H1 (cell line): ENCODE measurements around the gene GALNT17. TPM values are rescaled to one million over a fixed set of nuclear protein-coding genes. Genes with fewer than 3 reads are reported as not detected.

ENCODE experiments used
- CTCF ChIA-PET: fragments of 300-600 bp; sonication (Branson Sonifier 250); formaldehyde crosslinking; loops from one replicate; lab custom pipeline; 2021; ENCODE audit not compliant: partially characterized antibody; lab: Charles Lee
- POLR2A ChIA-PET: fragments of 300-600 bp; sonication (Branson Sonifier 250); formaldehyde crosslinking; loops from one replicate; lab custom pipeline; 2021; ENCODE audit warnings: inconsistent platforms; ENCODE audit not compliant: partially characterized antibody; lab: Charles Lee
- DNase-seq, 2 experiments: peaks; one replicate each; pipeline versions ENCODE4 v3.0.0 to v3.0.0-alpha.2; 2010 to 2022; ENCODE audit warnings: low spot score in 2 of 2, low read depth in 1 of 2, mixed read lengths in 1 of 2
- FAIRE-seq: peaks from 2 replicates; lab custom pipeline; 2011; peaks lifted over from hg19 to GRCh38; lab: Jason Lieb, UNC
- H2AFZ ChIP-seq: 2 replicates; pipeline ENCODE4 v1.8.1; 2012; ENCODE audit warnings: low read length, inconsistent platforms
- H2AK5ac ChIP-seq: 2 replicates; pipeline ENCODE4 v1.6.1; 2013; ENCODE audit warnings: low read depth, low read length
- H2BK120ac ChIP-seq: replicated peaks from 2 replicates; pipeline ENCODE3; 2013; ENCODE audit warnings: low read depth, low read length, inconsistent platforms
- H2BK12ac ChIP-seq: 2 replicates; pipeline ENCODE4 v1.6.1; 2013; ENCODE audit warnings: low read depth, low read length
- H2BK15ac ChIP-seq: 2 replicates; pipeline ENCODE4 v1.6.1; 2013; ENCODE audit warnings: low read length
- H2BK20ac ChIP-seq: 2 replicates; pipeline ENCODE4 v1.6.1; 2013; ENCODE audit warnings: low read length
- H2BK5ac ChIP-seq: 2 replicates; pipeline ENCODE4 v1.6.1; 2013; ENCODE audit warnings: low read depth, low read length
- H3K14ac ChIP-seq: 2 replicates; pipeline ENCODE4 v1.6.1; 2013; ENCODE audit warnings: inconsistent platforms; ENCODE audit not compliant: insufficient read length
- H3K18ac ChIP-seq: 2 replicates; pipeline ENCODE4 v1.6.1; 2013; ENCODE audit warnings: low read length; ENCODE audit errors: extremely low read depth
- H3K23ac ChIP-seq: 2 replicates; pipeline ENCODE4 v1.6.1; 2013; ENCODE audit warnings: inconsistent platforms; ENCODE audit not compliant: insufficient read length
- H3K23me2 ChIP-seq: 2 replicates; pipeline ENCODE4 v1.6.1; 2013; ENCODE audit warnings: low read depth, low read length
- H3K27ac ChIP-seq: 2 replicates; pipeline ENCODE4 v1.6.1; 2011; ENCODE audit warnings: low read depth, low read length, inconsistent platforms
- H3K27me3 ChIP-seq, 4 experiments: replicated peaks in 1 of 4; 1 replicate in 1 of 4; 2 replicates in 3 of 4; pipeline versions ENCODE4 v1.6.1 to v1.8.1; 2011 to 2013; ENCODE audit warnings: low read length in 3 of 4, mild to moderate bottlenecking in 3 of 4, inconsistent platforms in 2 of 4, mixed read lengths in 2 of 4, moderate library complexity in 1 of 4; ENCODE audit not compliant: control insufficient read depth in 3 of 4, insufficient read depth in 3 of 4; ENCODE audit errors: extremely low read depth in 1 of 4
- H3K36me3 ChIP-seq, 4 experiments: 2 replicates each; pipeline versions ENCODE4 v1.6.1 to v1.8.1; 2011 to 2013; ENCODE audit warnings: mild to moderate bottlenecking in 4 of 4, low read length in 3 of 4, moderate library complexity in 2 of 4, control low read depth in 1 of 4, inconsistent platforms in 1 of 4; ENCODE audit not compliant: insufficient read depth in 4 of 4, control insufficient read depth in 2 of 4
- H3K4ac ChIP-seq: replicated peaks from 2 replicates; pipeline ENCODE3; 2013; ENCODE audit warnings: low read length, low read depth, mixed read lengths, inconsistent platforms; ENCODE audit not compliant: insufficient read length
- H3K4me1 ChIP-seq, 4 experiments: replicated peaks in 1 of 4; 1 replicate in 1 of 4; 2 replicates in 3 of 4; pipeline versions ENCODE4 v1.6.1 to v1.8.1; 2011 to 2013; ENCODE audit warnings: low read length in 3 of 4, inconsistent platforms in 2 of 4, mixed read lengths in 1 of 4; ENCODE audit not compliant: insufficient read depth in 4 of 4, control insufficient read depth in 3 of 4
- H3K4me2 ChIP-seq, 2 experiments: 2 replicates each; pipeline versions ENCODE4 v1.6.1 to v1.8.1; 2011 to 2013; ENCODE audit warnings: low read depth in 2 of 2, low read length in 2 of 2, control low read depth in 1 of 2, inconsistent platforms in 1 of 2, mild to moderate bottlenecking in 1 of 2; ENCODE audit not compliant: insufficient read depth in 1 of 2
- H3K4me3 ChIP-seq, 4 experiments: fragments of 200-600, 300-600 bp in 1 of 4; sonication (generic), shearing (Covaris generic), sonication (Bioruptor Twin) in 1 of 4; 2 replicates each; pipeline versions ENCODE4 v1.5.1 to v1.8.1; 2011 to 2016; ENCODE audit warnings: low read length in 4 of 4, low read depth in 3 of 4, control low read depth in 2 of 4, inconsistent platforms in 2 of 4, mild to moderate bottlenecking in 2 of 4, mixed read lengths in 1 of 4, moderate library complexity in 1 of 4; ENCODE audit not compliant: insufficient read depth in 2 of 4; ENCODE audit errors: extremely low read depth in 1 of 4
- H3K56ac ChIP-seq: replicated peaks from 2 replicates; pipeline ENCODE3; 2013; ENCODE audit warnings: low read depth, mild to moderate bottlenecking, mixed read lengths, low read length, inconsistent platforms; ENCODE audit not compliant: insufficient read length
- H3K79me1 ChIP-seq: 2 replicates; pipeline ENCODE4 v1.6.1; 2013; ENCODE audit warnings: low read depth, low read length, control low read depth
- H3K79me2 ChIP-seq, 2 experiments: 2 replicates each; pipeline versions ENCODE4 v1.6.1 to v1.8.1; 2012 to 2013; ENCODE audit warnings: low read length in 2 of 2, mild to moderate bottlenecking in 2 of 2, inconsistent platforms in 1 of 2; ENCODE audit not compliant: insufficient read depth in 2 of 2, control insufficient read depth in 1 of 2
- H3K9ac ChIP-seq, 4 experiments: replicated peaks in 1 of 4; 1 replicate in 1 of 4; 2 replicates in 3 of 4; pipeline versions ENCODE4 v1.6.1 to v1.8.1; 2011 to 2013; ENCODE audit warnings: low read depth in 3 of 4, low read length in 3 of 4, control low read depth in 2 of 4, mild to moderate bottlenecking in 2 of 4, moderate library complexity in 2 of 4, inconsistent platforms in 1 of 4; ENCODE audit errors: extremely low read depth in 1 of 4
- H3K9me3 ChIP-seq, 2 experiments: 2 replicates each; pipeline versions ENCODE4 v1.6.1 to v1.8.1; 2012 to 2013; ENCODE audit warnings: mild to moderate bottlenecking in 2 of 2, moderate library complexity in 2 of 2, control low read depth in 1 of 2, inconsistent platforms in 1 of 2, low read depth in 1 of 2, low read length in 1 of 2, mixed read lengths in 1 of 2; ENCODE audit not compliant: insufficient read depth in 2 of 2
- H4K20me1 ChIP-seq, 2 experiments: replicated peaks in 1 of 2; 2 replicates each; pipeline versions ENCODE3 to v1.8.1; 2011 to 2013; ENCODE audit warnings: inconsistent platforms in 2 of 2, low read length in 2 of 2, mild to moderate bottlenecking in 1 of 2; ENCODE audit not compliant: insufficient read depth in 2 of 2, control insufficient read depth in 1 of 2
- H4K5ac ChIP-seq: 2 replicates; pipeline ENCODE4 v1.6.1; 2013; ENCODE audit warnings: low read length, low read depth, mixed read lengths, inconsistent platforms; ENCODE audit not compliant: insufficient read length
- H4K8ac ChIP-seq: 2 replicates; pipeline ENCODE4 v1.8.0; 2013; ENCODE audit warnings: mild to moderate bottlenecking, moderate library complexity, low read length, inconsistent platforms; ENCODE audit not compliant: insufficient read depth; ENCODE audit errors: extremely low read depth
- H4K91ac ChIP-seq: replicated peaks from 2 replicates; pipeline ENCODE3; 2013; ENCODE audit warnings: low read length, mixed read lengths, inconsistent platforms; ENCODE audit not compliant: insufficient read length
- KDM4A ChIP-seq: IDR thresholded peaks from one replicate; pipeline ENCODE4 v1.7.1; 2012; ENCODE audit warnings: low read depth, mild to moderate bottlenecking, moderate library complexity, low read length, inconsistent platforms; ENCODE audit not compliant: severe bottlenecking
- RNF2 ChIP-seq: fragments of 200-900, 300-1000 bp; sonication (generic); IDR thresholded peaks from 2 replicates; pipeline ENCODE4 v1.7.1; 2016; ENCODE audit warnings: borderline replicate concordance, low read depth, mild to moderate bottlenecking, antibody characterized with exemption, low read length; ENCODE audit not compliant: poor library complexity, severe bottlenecking; ENCODE audit errors: missing control alignments
- WGBS, 2 experiments: shearing (Covaris generic) in 1 of 2; methylation state at CpG; one replicate each; pipeline versions ENCODE4 v1.1.6 to v1.1.7; 2013 to 2015; ENCODE audit warnings: low lambda C conversion rate in 2 of 2, mixed read lengths in 2 of 2, inconsistent platforms in 1 of 2, low coverage in 1 of 2, missing lambda C conversion rate in 1 of 2; ENCODE audit not compliant: insufficient replicate concordance in 2 of 2, insufficient coverage in 1 of 2, insufficient read length in 1 of 2; ENCODE audit errors: extremely low coverage in 1 of 2, missing lambda C conversion rate in 1 of 2; 5-methylcytosine and 5-hydroxymethylcytosine counted together
- long read RNA-seq, 2 experiments: library from RNA in 1 of 2; library from capped mRNA in 1 of 2; stranded (forward); transcript quantifications; one replicate each; pipeline ENCODE4 v2.0.0, GENCODE V29; 2021; ENCODE audit warnings: inconsistent platforms in 1 of 2
- polyA minus RNA-seq, 3 experiments: library from RNA; depleted of rRNA, polyadenylated mRNA; stranded (reverse); fragments of >200 nt; gene quantifications; 1 replicate in 2 of 3; 2 replicates in 1 of 3; pipeline ENCODE4 v1.2.3, GENCODE V29; 2011
- polyA plus RNA-seq, 7 experiments: library from polyadenylated mRNA; depleted of rRNA in 3 of 7; stranded (reverse) in 5 of 7; unstranded in 2 of 7; fragments of >200 nt in 5 of 7; fragments of 200-250 nt in 2 of 7; gene quantifications; 1 replicate in 5 of 7; 2 replicates in 1 of 7; 4 replicates in 1 of 7; pipeline versions ENCODE4 v1.2.1 to v1.2.3, GENCODE V29; 2011 to 2013; ENCODE audit warnings: missing spikeins in 2 of 7, mixed read lengths in 2 of 7
- total RNA-seq: library from RNA; stranded (reverse); fragmentation: NEBNext Ultra II Directional; extraction: Animal tissue kit (Norgen Biotek cat#: 25700); gene quantifications from 2 replicates; pipeline ENCODE4 v1.2.1, GENCODE V29; 2021

Gene GALNT17
- total RNA-seq (44.7 and 47.0 TPM in 2 replicates), polyA plus RNA-seq (2011; rRNA removed) (37.7 and 46.6 TPM in 2 replicates), polyA minus RNA-seq (2011; rRNA and poly(A)+ RNA removed) (54.1 and 71.6 TPM in 2 replicates)
- 38.1 TPM for polyA plus RNA-seq (2011; cell fraction: cytosol; rRNA removed)
- 45.1 TPM for polyA plus RNA-seq (2011; cell fraction: nucleus; rRNA removed)
- 35.1 to 47.8 TPM (median 43.3 TPM) in 4 replicates for polyA plus RNA-seq (2012, experiment 1 of 2)
- 39.0 TPM for polyA plus RNA-seq (2012, experiment 2 of 2)
- polyA plus RNA-seq (2013, experiment 1 of 2): 32.0 TPM
- polyA plus RNA-seq (2013, experiment 2 of 2): 36.0 TPM
- 36.3 TPM for polyA minus RNA-seq (2011; cell fraction: cytosol; rRNA and poly(A)+ RNA removed)
- polyA minus RNA-seq (2011; cell fraction: nucleus; rRNA and poly(A)+ RNA removed): 63.1 TPM
- long read RNA-seq, experiment 1, partial matches to known transcripts: 16 of 26 reads
- long read RNA-seq, experiment 1, other reads (novel, unspliced or antisense): 6 of 26 reads
- long read RNA-seq, experiment 2, partial matches to known transcripts: 0 of 1 reads
- long read RNA-seq, experiment 2, other reads (novel, unspliced or antisense): 1 of 1 reads

DNA sequence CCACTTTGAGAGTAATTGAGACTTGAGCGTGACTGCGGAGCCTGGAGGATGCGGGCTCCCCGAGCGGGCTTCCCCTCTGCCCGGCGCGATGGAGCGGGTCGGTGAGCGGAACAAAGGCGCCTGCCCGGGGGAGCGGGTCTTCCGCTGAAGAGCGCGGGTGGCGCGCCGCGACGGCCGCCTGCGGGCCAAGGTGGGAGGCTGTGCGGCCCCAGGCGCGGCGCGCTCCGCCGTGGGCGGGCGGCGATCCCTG lies at the start of gene GALNT17:
Gene GALNT17, plus strand, starts transcription at position 18 of the 250 bp plus-strand sequence.
- Histone ChIP-seq H2BK20ac (no peak within 1 kb of the TSS), H2BK5ac (peak within 1 kb of the TSS; percentile 50; the same call in 1 of the 2 replicates), H2BK120ac (no peak within 1 kb of the TSS), H3K79me1 (peaks cover 17% of the 10 kb centered on the region), H2AFZ (no peak within 1 kb of the TSS), H2BK12ac (no peak within 1 kb of the TSS), H3K4me2 (peak within 1 kb of the TSS; percentile 86 to 90), H3K14ac (no peak within 1 kb of the TSS), H3K79me2 (peaks cover 30 to 54% of the 10 kb centered on the region in 2 experiments), H3K4ac (no peak within 1 kb of the TSS), H4K8ac (peak within 1 kb of the TSS; percentile 71), H3K23ac (no peak within 1 kb of the TSS), H3K18ac (peak within 1 kb of the TSS; percentile 93), H3K4me1 (peaks cover 6 to 18% (median 11%) of the 10 kb centered on the region in 4 experiments; a peak in 6 of 7 replicates), H2AK5ac (no peak within 1 kb of the TSS), H3K36me3 (peaks cover 0 to 3% (median 0%) of the 10 kb centered on the region in 4 experiments; a peak in 1 of 8 replicates), H3K9me3 (no peaks in the 10 kb centered on the region), H4K5ac (peak within 1 kb of the TSS; percentile 16), H3K56ac (peak within 1 kb of the TSS; percentile 85), H2BK15ac (no peak within 1 kb of the TSS; the same call in 1 of the 2 replicates), H3K23me2 (peaks cover 17% of the 10 kb centered on the region), H3K4me3 (peak within 1 kb of the TSS; percentile 70 to 86 (median 80)), H3K27ac (peak within 1 kb of the TSS; percentile 41; the same call in 1 of the 2 replicates), H3K27me3 (no peaks in the 10 kb centered on the region), H4K91ac (peak within 1 kb of the TSS; percentile 64), H4K20me1 (peaks cover 16 to 18% of the 10 kb centered on the region in 2 experiments), H3K9ac (peak within 1 kb of the TSS; percentile 45 to 86 (median 72))
- no peak for DNase-seq
- 0% methylated on average over 1 of the region's 34 CpGs; no CpG with 5 or more reads in 1 of the 2 experiments for WGBS, 2 experiments
- ChIA-PET POLR2A (interaction anchor here (1.0 to 1.2 kb wide), 4 partner anchors 15 to 601 kb away, joined by 3 read pairs; no protein-coding TSS in a partner anchor), CTCF (no interaction called here)
- FAIRE-seq: no peak
- TF ChIP-seq KDM4A (peak; percentile 24), RNF2 (no peak)
